ENCODE results near the gene LBR.
"Not testable (repeated sequence)": the region's sequence is repeated elsewhere in the genome, so short reads cannot be mapped to it uniquely, and the experiment has no call there.

The LBR gene

GRCh38 chr1:225427235-225428067, at the start of gene LBR:
TSS of gene LBR (minus strand) at chr1:225428038. CDS start at chr1:225424075, 3,963 bp downstream.
- H3K9ac ChIP-seq (ENCODE audit: low read length), result peak within 1 kb of the TSS; percentile 92
- peak; percentile 76 for DNase-seq (ENCODE audit: low read depth)
- peaks cover 30% of the 10 kb centered on the region for H3K4me1 ChIP-seq (ENCODE audit: control insufficient read depth, insufficient read depth, low read length)
- H3K27me3 ChIP-seq (replicated peaks; ENCODE audit: control insufficient read depth, insufficient read depth, low read length), result no peaks in the 10 kb centered on the region
- H3K4me3 ChIP-seq (ENCODE audit: low read length), result peak within 1 kb of the TSS; percentile 85
- peaks cover 1% of the 10 kb centered on the region for H3K36me3 ChIP-seq (ENCODE audit: control insufficient read depth, insufficient read depth, low read length, severe bottlenecking)
- no peaks in the 10 kb centered on the region for H3K9me3 ChIP-seq (ENCODE audit: control insufficient read depth, low read length)

DNA sequence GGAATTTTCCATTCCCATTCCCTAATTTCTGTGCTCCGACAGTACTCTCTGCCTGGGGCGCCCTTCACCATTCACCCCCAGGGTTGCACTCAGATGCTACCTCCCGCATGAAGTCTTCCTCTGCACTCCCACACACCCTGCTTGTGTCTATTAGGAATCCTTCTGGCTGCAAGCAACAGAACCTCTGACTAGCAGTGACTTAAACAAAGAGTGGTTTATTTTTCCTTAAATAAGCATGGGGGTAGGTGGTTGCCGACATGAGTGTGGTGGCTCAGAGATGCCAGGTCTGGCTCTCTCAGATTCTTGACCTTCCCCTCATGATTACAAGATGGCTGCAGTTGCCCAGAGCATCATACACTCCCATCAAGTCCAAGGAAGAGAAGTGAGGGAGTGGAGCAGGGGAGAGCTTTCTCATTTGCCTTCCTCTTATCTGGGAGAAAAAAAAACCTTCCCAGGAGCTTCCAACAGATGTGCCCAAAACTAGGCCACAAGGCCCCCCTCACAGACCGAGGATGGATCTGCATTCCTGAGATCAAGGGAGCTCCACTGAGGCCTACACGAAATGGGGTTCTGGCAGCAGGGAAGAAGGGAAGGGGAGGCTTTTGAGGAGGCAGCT, 49.6 kb upstream of the LBR start:
- DNase-seq (ENCODE audit: low read depth), result no peak
- Histone ChIP-seq H3K36me3 (ENCODE audit: control insufficient read depth, insufficient read depth, low read length, severe bottlenecking) (no peaks in the 10 kb centered on the region), H3K27me3 (replicated peaks; ENCODE audit: control insufficient read depth, insufficient read depth, low read length) (peaks cover 17% of the 10 kb centered on the region), H3K9me3 (ENCODE audit: control insufficient read depth, low read length) (no peaks in the 10 kb centered on the region), H3K9ac (ENCODE audit: low read length) (no peak overlapping the region), H3K4me3 (ENCODE audit: low read length) (no peak overlapping the region), H3K4me1 (ENCODE audit: control insufficient read depth, insufficient read depth, low read length) (peaks cover 6% of the 10 kb centered on the region)

- no peak overlapping the region for H3K9ac ChIP-seq (ENCODE audit: low read length)
- peak; percentile 26 for DNase-seq (ENCODE audit: low read depth)
- H3K4me1 ChIP-seq (ENCODE audit: control insufficient read depth, insufficient read depth, low read length), result peaks cover 3% of the 10 kb centered on the region
- no peaks in the 10 kb centered on the region for H3K9me3 ChIP-seq (ENCODE audit: control insufficient read depth, low read length)
- H3K4me3 ChIP-seq (ENCODE audit: low read length), result no peak overlapping the region
- peaks cover 14% of the 10 kb centered on the region for H3K27me3 ChIP-seq (replicated peaks; ENCODE audit: control insufficient read depth, insufficient read depth, low read length)
- no peaks in the 10 kb centered on the region for H3K36me3 ChIP-seq (ENCODE audit: control insufficient read depth, insufficient read depth, low read length, severe bottlenecking)
These were observed 48.7 kb upstream of the LBR start for GRCh38 chr1:225476538-225476988.

DNA sequence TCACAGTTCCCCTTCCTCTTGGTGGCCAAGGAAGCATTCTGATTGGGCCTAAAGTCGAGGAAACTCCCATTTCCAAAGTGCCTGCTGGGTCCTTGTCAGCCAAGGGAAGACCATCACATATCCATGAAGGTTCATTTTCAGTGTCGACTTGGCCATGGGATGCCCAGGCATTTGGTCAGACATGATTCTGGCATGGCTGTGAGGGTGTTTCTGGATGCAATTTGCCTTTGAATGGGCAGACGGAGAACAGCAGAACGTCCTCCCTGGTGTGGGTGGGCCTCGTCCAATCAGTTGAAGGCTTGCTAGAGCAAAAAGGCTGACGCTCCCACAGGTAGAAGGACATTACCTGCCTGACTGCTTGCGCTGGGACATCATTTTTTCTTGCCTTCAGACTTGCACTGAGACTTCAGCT, 48.3 kb upstream of the LBR start:
- DNase-seq (ENCODE audit: low read depth), result no peak
- Histone ChIP-seq H3K36me3 (ENCODE audit: control insufficient read depth, insufficient read depth, low read length, severe bottlenecking) (no peaks in the 10 kb centered on the region), H3K4me1 (ENCODE audit: control insufficient read depth, insufficient read depth, low read length) (peaks cover 3% of the 10 kb centered on the region), H3K9ac (ENCODE audit: low read length) (no peak overlapping the region), H3K9me3 (ENCODE audit: control insufficient read depth, low read length) (no peaks in the 10 kb centered on the region), H3K27me3 (replicated peaks; ENCODE audit: control insufficient read depth, insufficient read depth, low read length) (peaks cover 10% of the 10 kb centered on the region), H3K4me3 (ENCODE audit: low read length) (no peak overlapping the region)

DNA sequence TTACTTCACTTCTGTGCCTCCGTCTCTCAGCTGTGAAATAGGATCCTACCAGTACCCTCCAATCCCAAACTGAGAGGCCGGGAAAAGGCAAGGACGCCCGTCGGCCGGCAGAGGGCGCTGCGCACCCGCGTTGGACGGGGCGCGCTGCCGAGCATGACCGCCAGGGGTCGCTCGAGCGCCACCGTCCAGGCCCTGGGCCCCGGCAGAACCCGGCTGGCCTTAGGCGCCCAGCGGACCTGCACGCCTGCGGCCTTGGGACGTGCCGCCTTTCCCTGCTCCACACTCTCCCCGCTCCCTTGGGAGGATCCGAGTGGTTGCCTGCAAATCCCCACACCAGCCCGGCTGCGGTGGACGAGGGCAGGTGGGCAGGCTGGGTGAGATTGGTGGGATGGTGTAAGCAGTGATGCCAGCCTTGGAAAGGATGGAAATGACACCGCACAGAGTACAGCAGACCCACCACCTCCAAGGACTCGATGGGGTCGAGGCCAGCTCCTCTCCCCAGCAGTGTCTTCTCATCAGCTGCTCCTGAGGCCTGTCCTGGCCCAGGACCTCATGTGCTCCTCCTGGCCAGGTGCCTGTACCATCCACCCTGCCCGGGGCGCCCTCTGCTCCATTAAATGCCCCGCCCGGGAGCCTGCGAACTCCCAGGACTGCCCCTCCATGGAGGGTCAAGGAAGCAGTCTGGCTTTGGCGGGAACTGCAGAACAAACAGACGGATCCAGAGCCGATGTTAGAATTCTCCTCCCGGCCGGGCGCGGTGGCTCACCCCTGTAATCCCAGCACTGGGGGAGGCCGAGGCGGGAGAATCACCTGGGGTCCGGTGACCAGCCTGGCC, 47.4 kb upstream of the LBR start:
- peak; percentile 84 for DNase-seq (ENCODE audit: low read depth)
- H3K4me1 ChIP-seq (ENCODE audit: control insufficient read depth, insufficient read depth, low read length), result peaks cover 3% of the 10 kb centered on the region
- H3K27me3 ChIP-seq (replicated peaks; ENCODE audit: control insufficient read depth, insufficient read depth, low read length), result peaks cover under 1% of the 10 kb centered on the region

GRCh38 chr1:225474439-225474985, 46.7 kb upstream of the LBR start:
- no peak for DNase-seq (ENCODE audit: low read depth)
- H3K4me1 ChIP-seq (ENCODE audit: control insufficient read depth, insufficient read depth, low read length), result peaks cover 3% of the 10 kb centered on the region
- H3K4me3 ChIP-seq (ENCODE audit: low read length), result no peak overlapping the region
- no peaks in the 10 kb centered on the region for H3K9me3 ChIP-seq (ENCODE audit: control insufficient read depth, low read length)
- no peaks in the 10 kb centered on the region for H3K27me3 ChIP-seq (replicated peaks; ENCODE audit: control insufficient read depth, insufficient read depth, low read length)
- no peaks in the 10 kb centered on the region for H3K36me3 ChIP-seq (ENCODE audit: control insufficient read depth, insufficient read depth, low read length, severe bottlenecking)
- no peak overlapping the region for H3K9ac ChIP-seq (ENCODE audit: low read length)

More for the DNA sequence above, 47.4 kb upstream of the LBR start:
- H3K9ac ChIP-seq (ENCODE audit: low read length), result peak overlapping the region; percentile 66
- no peaks in the 10 kb centered on the region for H3K9me3 ChIP-seq (ENCODE audit: control insufficient read depth, low read length)
- no peaks in the 10 kb centered on the region for H3K36me3 ChIP-seq (ENCODE audit: control insufficient read depth, insufficient read depth, low read length, severe bottlenecking)
- H3K4me3 ChIP-seq (ENCODE audit: low read length), result no peak overlapping the region

- not testable (repeated sequence) for H3K9ac ChIP-seq (ENCODE audit: low read length); H3K27me3 ChIP-seq (replicated peaks; ENCODE audit: control insufficient read depth, insufficient read depth, low read length); H3K4me3 ChIP-seq (ENCODE audit: low read length); H3K4me1 ChIP-seq (ENCODE audit: control insufficient read depth, insufficient read depth, low read length); H3K36me3 ChIP-seq (ENCODE audit: control insufficient read depth, insufficient read depth, low read length, severe bottlenecking); H3K9me3 ChIP-seq (ENCODE audit: control insufficient read depth, low read length); DNase-seq (ENCODE audit: low read depth)
These were observed 46.0 kb upstream of the LBR start for GRCh38 chr1:225473676-225474438.

DNA sequence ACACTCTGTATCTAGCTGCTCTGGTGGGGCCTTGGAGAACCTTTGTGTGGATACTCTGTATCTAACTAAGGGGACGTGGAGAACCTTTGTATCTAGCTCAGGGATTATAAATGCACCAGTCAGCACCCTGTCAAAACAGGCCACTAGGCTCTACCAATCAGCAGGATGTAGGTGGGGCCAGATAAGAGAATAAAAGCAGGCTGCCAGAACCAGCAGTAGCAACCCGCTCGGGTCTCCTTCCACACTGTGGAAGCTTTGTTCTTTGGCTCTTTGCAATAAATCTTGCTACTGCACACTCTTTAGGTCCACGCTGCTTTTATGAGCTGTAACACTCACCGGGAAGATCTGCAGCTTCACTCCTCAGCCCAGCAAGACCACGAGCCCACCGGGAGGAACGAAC, 45.4 kb upstream of the LBR start:
- H3K36me3 ChIP-seq (ENCODE audit: control insufficient read depth, insufficient read depth, low read length, severe bottlenecking); H3K9me3 ChIP-seq (ENCODE audit: control insufficient read depth, low read length); DNase-seq (ENCODE audit: low read depth); H3K27me3 ChIP-seq (replicated peaks; ENCODE audit: control insufficient read depth, insufficient read depth, low read length); H3K4me1 ChIP-seq (ENCODE audit: control insufficient read depth, insufficient read depth, low read length); H3K4me3 ChIP-seq (ENCODE audit: low read length); H3K9ac ChIP-seq (ENCODE audit: low read length): not testable (repeated sequence)

GRCh38 chr1:225471453-225472301, 43.8 kb upstream of the LBR start:
- H3K36me3 ChIP-seq (ENCODE audit: control insufficient read depth, insufficient read depth, low read length, severe bottlenecking), result no peaks in the 10 kb centered on the region
- H3K9ac ChIP-seq (ENCODE audit: low read length), result no peak overlapping the region
- peaks cover 3% of the 10 kb centered on the region for H3K4me1 ChIP-seq (ENCODE audit: control insufficient read depth, insufficient read depth, low read length)
- no peak for DNase-seq (ENCODE audit: low read depth)
- no peaks in the 10 kb centered on the region for H3K9me3 ChIP-seq (ENCODE audit: control insufficient read depth, low read length)
- H3K4me3 ChIP-seq (ENCODE audit: low read length), result no peak overlapping the region
- H3K27me3 ChIP-seq (replicated peaks; ENCODE audit: control insufficient read depth, insufficient read depth, low read length), result peaks cover 10% of the 10 kb centered on the region

- Histone ChIP-seq H3K9ac (ENCODE audit: low read length) (no peak overlapping the region), H3K36me3 (ENCODE audit: control insufficient read depth, insufficient read depth, low read length, severe bottlenecking) (no peaks in the 10 kb centered on the region), H3K4me3 (ENCODE audit: low read length) (no peak overlapping the region), H3K9me3 (ENCODE audit: control insufficient read depth, low read length) (no peaks in the 10 kb centered on the region), H3K27me3 (replicated peaks; ENCODE audit: control insufficient read depth, insufficient read depth, low read length) (peaks cover 10% of the 10 kb centered on the region), H3K4me1 (ENCODE audit: control insufficient read depth, insufficient read depth, low read length) (peaks cover 3% of the 10 kb centered on the region)
- no peak for DNase-seq (ENCODE audit: low read depth)
These were observed 43.2 kb upstream of the LBR start for GRCh38 chr1:225471109-225471452.
